Measurements from ENCODE around the gene HSD17B13.
"Not testable (repeated sequence)": the region's sequence is repeated elsewhere in the genome, so short reads cannot be mapped to it uniquely, and the experiment has no call there.

The HSD17B13 gene, protein sequence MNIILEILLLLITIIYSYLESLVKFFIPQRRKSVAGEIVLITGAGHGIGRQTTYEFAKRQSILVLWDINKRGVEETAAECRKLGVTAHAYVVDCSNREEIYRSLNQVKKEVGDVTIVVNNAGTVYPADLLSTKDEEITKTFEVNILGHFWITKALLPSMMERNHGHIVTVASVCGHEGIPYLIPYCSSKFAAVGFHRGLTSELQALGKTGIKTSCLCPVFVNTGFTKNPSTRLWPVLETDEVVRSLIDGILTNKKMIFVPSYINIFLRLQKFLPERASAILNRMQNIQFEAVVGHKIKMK

DNA sequence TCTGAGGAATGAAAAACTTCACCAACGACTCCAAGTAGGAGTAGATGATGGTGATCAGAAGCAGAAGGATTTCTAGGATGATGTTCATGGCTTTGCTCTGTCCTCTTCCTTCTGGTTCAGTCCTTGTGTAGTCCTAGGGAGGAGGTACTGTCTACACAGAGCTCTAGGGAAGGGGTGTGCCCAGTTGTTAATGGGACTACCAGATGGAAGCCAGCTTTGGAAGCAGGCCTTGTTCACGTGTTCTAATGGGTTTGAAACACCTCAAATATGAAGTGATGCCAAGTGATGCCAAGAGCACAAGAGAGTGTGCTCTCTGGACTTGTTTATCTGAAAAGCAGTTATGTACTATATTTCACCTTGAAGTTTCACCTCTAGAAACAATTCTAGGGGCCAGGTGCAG, at the start of gene HSD17B13:
Gene HSD17B13, minus strand, starts transcription at position 129 of the 400 bp plus-strand sequence. Its CDS starts 41 bp downstream, at position 88.
- DNase-seq (ENCODE audit: low read depth in 1 of 2, low spot score in 1 of 2) = no peak

DNA sequence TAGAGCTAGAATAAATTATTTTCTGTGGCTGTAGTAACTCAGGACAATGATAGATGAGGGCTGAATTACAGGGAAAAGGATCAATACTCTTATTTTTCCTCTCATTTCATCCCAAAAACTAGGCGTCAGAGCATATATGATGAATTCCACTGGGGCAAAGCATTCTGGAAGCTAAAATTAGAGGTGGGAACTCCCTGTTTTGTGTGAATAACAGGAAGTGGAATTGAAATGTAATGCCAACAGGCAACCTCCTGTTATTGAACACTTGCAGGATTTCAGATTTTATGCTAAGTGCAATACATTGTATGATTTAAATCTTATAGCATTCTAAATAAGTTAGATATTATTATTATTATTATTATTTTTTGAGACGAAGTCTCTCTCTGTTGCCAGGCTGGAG, 47.4 kb upstream of the HSD17B13 start:
- DNase-seq (ENCODE audit: low read depth in 1 of 2, low spot score in 1 of 2) = no peak

DNA sequence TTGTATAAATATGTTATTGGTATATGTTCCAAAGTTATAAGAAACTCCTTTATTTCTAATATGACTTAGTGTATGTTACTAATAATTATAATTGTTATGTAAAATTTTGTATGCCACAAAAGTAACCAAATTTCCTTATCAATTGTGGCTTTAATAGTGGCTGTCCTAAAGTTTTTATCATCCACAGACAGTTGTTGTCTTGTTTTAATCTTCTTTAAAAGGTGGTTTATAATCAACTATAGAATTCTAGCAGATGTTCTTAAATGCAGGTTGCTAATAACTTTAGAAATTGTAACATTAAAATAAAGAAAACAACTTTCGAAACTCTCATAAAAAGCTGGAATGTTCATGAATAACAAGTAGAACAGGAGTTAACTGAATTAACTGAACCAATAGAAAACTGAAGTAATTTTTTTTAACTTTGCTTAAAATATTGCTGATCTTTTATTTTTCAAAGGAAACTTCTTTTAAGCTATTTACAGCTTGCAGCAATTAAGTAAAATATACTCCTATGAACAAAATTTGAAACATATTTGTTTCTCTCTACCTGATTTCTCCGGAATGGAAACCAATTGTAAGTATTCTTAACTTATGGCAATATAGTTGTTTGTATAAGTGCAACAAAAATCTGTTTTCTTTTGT, 44.0 kb upstream of the HSD17B13 start:
- no peak for DNase-seq (ENCODE audit: low read depth in 1 of 2, low spot score in 1 of 2)

GRCh38 chr4:87365348-87365747, 42.7 kb upstream of the HSD17B13 start:
- no peak for DNase-seq (ENCODE audit: low read depth in 1 of 2, low spot score in 1 of 2)

DNA sequence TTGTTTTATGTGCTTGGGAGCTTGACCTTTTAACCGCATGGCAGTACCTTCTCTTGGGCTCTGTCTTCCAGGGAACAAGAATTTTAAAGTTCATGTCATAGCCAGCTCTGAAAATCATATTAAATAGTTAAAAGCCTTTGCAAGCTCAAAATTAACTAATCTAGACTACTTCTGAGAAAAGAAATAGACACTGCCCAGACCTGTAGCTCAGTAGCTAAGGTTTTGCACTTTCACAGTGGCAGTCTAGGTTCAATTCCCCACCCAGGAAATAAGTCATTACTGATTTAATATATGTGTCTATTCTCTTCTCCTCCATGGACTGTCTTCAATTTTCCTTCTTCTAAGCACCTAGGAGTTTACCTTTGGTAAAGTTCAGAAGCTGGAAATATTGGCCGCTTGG, 40.9 kb upstream of the HSD17B13 start:
- no peak for DNase-seq (ENCODE audit: low read depth in 1 of 2, low spot score in 1 of 2)

DNA sequence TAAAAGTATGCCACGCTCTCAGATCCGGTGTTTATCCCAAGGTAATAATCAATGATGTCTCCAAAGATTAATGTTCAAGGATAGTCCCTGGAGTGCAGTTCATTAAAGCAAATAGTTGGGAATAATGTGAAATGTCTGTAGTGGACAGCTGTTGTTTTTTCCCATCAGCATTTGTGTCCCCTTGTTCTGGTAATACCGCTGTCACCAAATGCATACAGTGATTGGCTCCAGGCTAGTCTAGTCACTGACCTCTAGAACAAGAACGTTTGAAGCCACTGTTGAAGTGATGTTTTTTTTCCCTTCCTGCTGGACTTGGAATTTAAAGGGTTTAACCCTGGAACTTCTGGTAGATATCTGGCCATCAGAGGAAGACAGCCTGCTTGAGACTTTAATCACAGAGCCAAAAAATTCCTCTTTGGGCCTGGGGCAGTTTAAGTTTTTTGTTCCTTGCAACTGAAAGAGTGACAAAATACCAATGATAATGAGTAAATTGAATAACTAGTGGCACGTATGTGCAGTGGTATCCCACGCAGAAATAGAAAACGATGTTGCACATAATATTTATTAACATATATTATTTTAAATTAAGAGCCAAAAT, 37.8 kb upstream of the HSD17B13 start:
- no peak for DNase-seq (ENCODE audit: low read depth in 1 of 2, low spot score in 1 of 2)

DNA sequence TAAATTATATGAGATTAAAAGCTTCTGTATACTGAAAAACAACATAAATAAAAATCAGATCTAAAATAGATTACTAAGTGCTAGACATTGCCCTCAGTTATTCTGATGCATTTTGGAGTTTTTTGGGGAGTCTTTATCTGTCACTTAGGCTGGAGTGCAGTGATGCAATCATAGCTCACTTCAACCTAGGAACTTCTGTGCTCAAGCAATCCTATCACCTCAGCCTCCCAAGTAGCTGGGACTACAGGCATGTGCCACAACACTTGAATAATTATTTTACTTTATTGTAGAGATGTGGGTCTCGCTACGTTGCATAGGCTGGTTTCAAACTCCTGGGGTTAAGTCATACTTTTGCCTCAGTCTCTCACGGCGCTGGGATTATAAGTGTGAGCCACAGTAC, 36.6 kb upstream of the HSD17B13 start:
- no peak for DNase-seq (ENCODE audit: low read depth in 1 of 2, low spot score in 1 of 2)

DNA sequence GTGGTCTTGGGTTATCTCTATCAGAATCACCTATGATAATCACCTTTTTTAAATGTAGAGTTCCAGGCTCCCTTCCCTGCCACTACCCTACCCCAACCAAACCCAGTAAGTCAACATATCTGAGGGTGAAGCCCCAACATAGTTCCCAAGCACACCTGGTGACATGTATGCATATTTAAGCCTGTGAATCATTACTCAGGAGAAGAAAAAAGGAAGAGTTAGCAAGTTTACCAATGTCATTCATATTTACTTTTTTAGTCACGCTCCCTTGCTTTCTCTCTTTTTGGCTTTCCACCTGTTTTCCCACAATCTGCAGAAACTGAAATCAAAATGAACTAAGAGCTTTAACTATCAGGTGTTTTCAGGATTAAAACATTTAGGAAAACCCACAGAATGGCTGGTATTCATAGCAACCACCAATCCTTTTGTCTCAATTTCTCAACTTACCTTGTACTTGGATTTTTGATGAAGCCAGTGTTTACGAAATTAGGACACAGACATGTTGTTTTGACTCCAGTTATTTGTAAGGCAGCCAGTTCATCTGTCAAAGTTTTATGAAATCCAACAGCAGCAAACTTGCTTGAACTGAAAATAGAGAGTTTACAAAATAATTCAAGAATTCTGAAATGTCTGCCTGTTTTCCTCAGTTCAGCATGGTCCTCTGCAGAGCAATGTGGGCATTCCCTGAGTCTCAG, 34.3 kb upstream of the HSD17B13 start:
- no peak for DNase-seq (ENCODE audit: low read depth in 1 of 2, low spot score in 1 of 2)

- no peak for DNase-seq (ENCODE audit: low read depth in 1 of 2, low spot score in 1 of 2)
Observed at GRCh38 chr4:87354168-87355102, 31.8 kb upstream of the HSD17B13 start.

DNA sequence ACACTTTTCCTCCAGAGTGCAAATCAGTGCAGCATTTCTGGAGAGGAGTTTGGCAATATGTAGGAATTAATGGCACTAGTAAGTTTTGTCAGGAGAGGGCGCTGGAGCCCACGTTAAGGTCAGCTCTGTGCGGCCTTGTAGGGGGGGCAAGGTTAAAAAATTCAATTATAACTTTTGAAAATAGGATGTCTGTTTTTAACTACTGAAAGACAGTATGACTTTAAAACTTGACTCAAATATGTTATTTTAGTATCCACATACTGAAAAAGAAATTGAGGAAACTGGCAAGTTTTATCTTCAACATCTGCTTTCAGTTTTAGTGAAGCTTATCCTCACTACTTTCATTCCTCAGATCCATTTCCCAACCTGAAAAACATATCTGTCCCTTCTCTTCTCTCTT, 30.9 kb upstream of the HSD17B13 start:
- DNase-seq (ENCODE audit: low read depth in 1 of 2, low spot score in 1 of 2) = no peak

- DNase-seq (ENCODE audit: low read depth in 1 of 2, low spot score in 1 of 2) = no peak
Observed at GRCh38 chr4:87345139-87345538, 22.5 kb upstream of the HSD17B13 start.

- DNase-seq (ENCODE audit: low read depth in 1 of 2, low spot score in 1 of 2) = no peak
Observed at GRCh38 chr4:87342872-87343271, 20.2 kb upstream of the HSD17B13 start.

GRCh38 chr4:87341954-87342635, 19.4 kb upstream of the HSD17B13 start:
- DNase-seq (ENCODE audit: low read depth in 1 of 2, low spot score in 1 of 2) = not testable (repeated sequence)

- DNase-seq (ENCODE audit: low read depth in 1 of 2, low spot score in 1 of 2) = no peak
Observed at GRCh38 chr4:87339440-87339839, 16.8 kb upstream of the HSD17B13 start.

GRCh38 chr4:87337361-87337760, 14.7 kb upstream of the HSD17B13 start:
- DNase-seq (ENCODE audit: low read depth in 1 of 2, low spot score in 1 of 2) = no peak

- no peak for DNase-seq (ENCODE audit: low read depth in 1 of 2, low spot score in 1 of 2)
Observed at GRCh38 chr4:87333267-87333666, 10.6 kb upstream of the HSD17B13 start.

DNA sequence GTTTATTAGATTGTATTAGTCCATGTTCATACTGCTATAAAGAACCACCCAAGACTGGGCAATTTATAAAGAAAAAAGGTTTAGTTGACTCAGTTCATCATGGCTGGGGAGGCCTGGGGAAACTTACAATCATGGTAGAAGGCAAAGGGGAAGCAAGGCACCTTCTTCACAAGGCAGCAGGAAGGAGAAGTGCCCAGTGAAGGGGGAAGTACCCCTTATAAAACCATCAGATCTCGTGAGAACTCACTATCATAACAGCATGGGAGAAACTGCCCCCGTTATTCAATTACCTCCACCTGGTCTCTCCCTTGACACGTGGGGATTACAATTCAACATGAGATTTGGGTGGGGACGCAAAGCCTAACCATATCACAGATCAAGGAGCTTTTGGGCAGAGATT, 8.1 kb upstream of the HSD17B13 start:
- DNase-seq (ENCODE audit: low read depth in 1 of 2, low spot score in 1 of 2) = no peak

GRCh38 chr4:87327136-87327535, 4.5 kb upstream of the HSD17B13 start:
- no peak for DNase-seq (ENCODE audit: low read depth in 1 of 2, low spot score in 1 of 2)

DNA sequence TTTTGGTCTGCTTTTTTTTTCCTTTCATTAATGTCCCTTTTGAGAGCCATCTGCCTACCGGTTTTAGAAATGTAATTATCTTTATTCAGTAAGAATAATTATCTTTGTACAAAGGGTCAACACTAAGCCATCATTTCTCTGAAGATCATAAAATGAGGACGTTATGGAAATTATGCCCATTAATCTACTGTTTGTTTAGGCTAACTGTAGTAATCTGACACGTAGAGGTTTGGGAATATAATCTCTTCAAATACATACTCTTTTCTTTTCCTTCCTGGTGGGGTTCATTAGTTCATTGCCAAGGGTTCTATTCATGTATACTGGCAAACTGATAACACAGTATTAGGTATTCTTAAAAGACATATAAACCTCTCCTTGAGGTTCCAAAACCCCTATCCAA, 3.8 kb upstream of the HSD17B13 start:
- DNase-seq (ENCODE audit: low read depth in 1 of 2, low spot score in 1 of 2) = no peak

GRCh38 chr4:87321888-87322287, 794 bp downstream of the HSD17B13 start:
- DNase-seq (ENCODE audit: low read depth in 1 of 2, low spot score in 1 of 2) = no peak
